ENCODE results near the gene KLF5. TPM values are rescaled to one million over a fixed set of nuclear protein-coding genes. Genes with fewer than 3 reads are reported as not detected.

Gene KLF5
- total RNA-seq, 1 donor from 2014 or later: 76.1 TPM

GRCh38 chr13:73055813-73056564 is 2.8 kb upstream of the KLF5 start:
- Histone ChIP-seq H3K36me3 (no peaks in the 10 kb centered on the region), H3K27me3 (no peaks in the 10 kb centered on the region), H3K9me3 (no peaks in the 10 kb centered on the region), H3K4me3 (no peak overlapping the region), H3K27ac (no peak overlapping the region), H3K4me1 (peaks cover 7% of the 10 kb centered on the region)
- intact Hi-C loops (cut with DNase I): no loop called here
- DNase-seq (ENCODE audit: extremely low spot score in 2 of 2): no peak
- TF ChIP-seq POLR2A (IDR thresholded peaks at IDR 0.05): no peak
- TF ChIP-seq, protein P1, sequence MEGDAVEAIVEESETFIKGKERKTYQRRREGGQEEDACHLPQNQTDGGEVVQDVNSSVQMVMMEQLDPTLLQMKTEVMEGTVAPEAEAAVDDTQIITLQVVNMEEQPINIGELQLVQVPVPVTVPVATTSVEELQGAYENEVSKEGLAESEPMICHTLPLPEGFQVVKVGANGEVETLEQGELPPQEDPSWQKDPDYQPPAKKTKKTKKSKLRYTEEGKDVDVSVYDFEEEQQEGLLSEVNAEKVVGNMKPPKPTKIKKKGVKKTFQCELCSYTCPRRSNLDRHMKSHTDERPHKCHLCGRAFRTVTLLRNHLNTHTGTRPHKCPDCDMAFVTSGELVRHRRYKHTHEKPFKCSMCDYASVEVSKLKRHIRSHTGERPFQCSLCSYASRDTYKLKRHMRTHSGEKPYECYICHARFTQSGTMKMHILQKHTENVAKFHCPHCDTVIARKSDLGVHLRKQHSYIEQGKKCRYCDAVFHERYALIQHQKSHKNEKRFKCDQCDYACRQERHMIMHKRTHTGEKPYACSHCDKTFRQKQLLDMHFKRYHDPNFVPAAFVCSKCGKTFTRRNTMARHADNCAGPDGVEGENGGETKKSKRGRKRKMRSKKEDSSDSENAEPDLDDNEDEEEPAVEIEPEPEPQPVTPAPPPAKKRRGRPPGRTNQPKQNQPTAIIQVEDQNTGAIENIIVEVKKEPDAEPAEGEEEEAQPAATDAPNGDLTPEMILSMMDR (IDR thresholded peaks at IDR 0.05): no peak
- no peak for TF ChIP-seq POLR2AphosphoS5 (IDR thresholded peaks at IDR 0.05; ENCODE audit: insufficient read depth in 1 of 2, low read depth in 1 of 2)

DNA sequence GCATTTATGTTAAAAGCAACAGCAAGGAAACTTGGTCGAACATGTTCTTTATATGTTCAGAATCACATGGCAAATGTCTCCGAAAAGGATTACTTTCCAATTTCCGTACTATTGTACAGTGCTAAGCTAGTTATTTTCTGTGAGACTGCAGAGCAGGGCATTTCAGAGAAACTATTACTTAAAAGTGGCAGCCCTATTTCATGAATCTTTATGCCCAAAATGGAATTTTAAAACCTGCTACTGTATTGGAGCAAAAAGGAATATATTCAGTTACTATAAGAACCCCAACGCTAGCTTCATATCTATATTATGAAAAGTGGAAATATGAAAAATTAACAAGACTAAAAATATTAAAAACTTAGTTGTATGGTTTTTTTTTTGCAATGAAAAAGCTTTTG is 2.2 kb upstream of the KLF5 start:
- H3K27me3 ChIP-seq: no peaks in the 10 kb centered on the region
- H3K4me3 ChIP-seq: no peak overlapping the region
- H3K27ac ChIP-seq: no peak overlapping the region
- H3K4me1 ChIP-seq: peaks cover 7% of the 10 kb centered on the region
- no peaks in the 10 kb centered on the region for H3K36me3 ChIP-seq
- TF ChIP-seq POLR2AphosphoS5 (IDR thresholded peaks at IDR 0.05; ENCODE audit: insufficient read depth in 1 of 2, low read depth in 1 of 2) (no peak), POLR2A (IDR thresholded peaks at IDR 0.05) (no peak)
- TF ChIP-seq, protein P1 (IDR thresholded peaks at IDR 0.05): no peak
- H3K9me3 ChIP-seq: no peaks in the 10 kb centered on the region
- no peak for DNase-seq (ENCODE audit: extremely low spot score in 2 of 2)
- intact Hi-C loops (cut with DNase I): no loop called here

DNA sequence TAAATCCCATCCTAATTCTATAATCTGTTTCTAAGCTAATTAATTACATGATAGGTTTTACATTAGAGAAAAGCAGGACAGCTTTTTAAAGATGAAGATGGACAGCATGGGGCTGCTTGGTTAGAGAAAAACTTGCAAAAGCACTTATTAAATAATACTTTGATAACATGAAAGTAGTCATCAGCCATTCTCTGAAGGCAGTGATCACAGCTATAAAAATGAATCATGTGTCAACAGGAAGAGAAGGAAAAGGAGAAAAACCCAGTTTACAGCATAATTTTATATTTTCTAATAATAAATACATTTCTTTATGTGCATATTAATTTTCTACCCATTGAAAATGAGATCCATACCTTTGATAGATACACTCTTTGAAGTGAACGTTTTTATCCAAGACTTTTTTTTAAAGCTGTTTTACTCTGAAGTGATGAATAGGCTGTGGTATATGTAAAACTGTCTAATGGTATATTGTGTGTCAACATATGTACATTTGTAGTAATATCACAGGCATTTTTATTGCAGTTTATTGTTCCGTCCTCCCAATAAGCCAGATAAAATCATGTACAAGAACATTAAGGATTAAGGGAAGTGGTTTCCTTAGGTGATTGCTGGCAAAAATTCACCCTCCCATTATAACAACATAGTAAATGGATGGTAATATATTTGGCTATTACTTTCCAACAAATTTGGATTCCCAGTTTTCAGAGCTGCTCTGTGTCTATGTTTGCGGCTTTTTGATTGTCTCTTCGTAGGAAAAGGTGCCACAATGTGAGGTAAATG is 1.3 kb upstream of the KLF5 start:
- Histone ChIP-seq H3K9me3 (no peaks in the 10 kb centered on the region), H3K4me1 (peaks cover 7% of the 10 kb centered on the region), H3K36me3 (no peaks in the 10 kb centered on the region), H3K4me3 (peak overlapping the region in 1 of 2 donors; percentile 73), H3K27ac (no peak overlapping the region), H3K27me3 (no peaks in the 10 kb centered on the region)
- TF ChIP-seq POLR2A (IDR thresholded peaks at IDR 0.05) (no peak), POLR2AphosphoS5 (IDR thresholded peaks at IDR 0.05; ENCODE audit: insufficient read depth in 1 of 2, low read depth in 1 of 2) (peak in 1 of 2 donors; percentile 27)
- intact Hi-C loops (cut with DNase I): no loop called here
- DNase-seq (ENCODE audit: extremely low spot score in 2 of 2): no peak

GRCh38 chr13:73058064-73058313 is 816 bp upstream of the KLF5 start:
- no peak for TF ChIP-seq POLR2A (IDR thresholded peaks at IDR 0.05)
- TF ChIP-seq, protein P1 (IDR thresholded peaks at IDR 0.05): no peak
- TF ChIP-seq POLR2AphosphoS5 (IDR thresholded peaks at IDR 0.05; ENCODE audit: insufficient read depth in 1 of 2, low read depth in 1 of 2): no peak
- H3K4me3 ChIP-seq: peak overlapping the region in 1 of 2 donors; percentile 73
- intact Hi-C loops (cut with DNase I): no loop called here
- peaks cover 0 to 1% of the 10 kb centered on the region in 2 donors for H3K36me3 ChIP-seq
- no peak for DNase-seq (ENCODE audit: extremely low spot score in 2 of 2)
- no peaks in the 10 kb centered on the region for H3K27me3 ChIP-seq
- peaks cover 7% of the 10 kb centered on the region for H3K4me1 ChIP-seq
- no peaks in the 10 kb centered on the region for H3K9me3 ChIP-seq
- peak overlapping the region; percentile 21 for H3K27ac ChIP-seq

- Histone ChIP-seq H3K9me3 (no peaks in the 10 kb centered on the region), H3K27me3 (no peaks in the 10 kb centered on the region), H3K27ac (peak overlapping the region; percentile 21), H3K36me3 (peaks cover 0 to 5% of the 10 kb centered on the region in 2 donors), H3K4me3 (peak overlapping the region; percentile 73 to 93), H3K4me1 (peaks cover 7% of the 10 kb centered on the region)
- TF ChIP-seq, protein P1 (IDR thresholded peaks at IDR 0.05): no peak
- TF ChIP-seq POLR2A (IDR thresholded peaks at IDR 0.05): no peak
- TF ChIP-seq POLR2AphosphoS5 (IDR thresholded peaks at IDR 0.05; ENCODE audit: insufficient read depth in 1 of 2, low read depth in 1 of 2): no peak
- intact Hi-C loops (cut with DNase I): no loop called here
- no peak for DNase-seq (ENCODE audit: extremely low spot score in 2 of 2)
These were observed 421 bp upstream of the KLF5 start for GRCh38 chr13:73058432-73058735.
